Kidney tubule cell (primary cell): Measurements from ENCODE around the gene MAPKBP1.

Source experiments
- DNase-seq: peaks from one replicate; pipeline ENCODE4 v3.0.0-alpha.2; 2018; ENCODE audit warnings: low spot score

Gene MAPKBP1

GRCh38 chr15:41809526-41810220 is 35.4 kb downstream of the MAPKBP1 start:
- DNase-seq: no peak

- no peak for DNase-seq
Observed at GRCh38 chr15:41810651-41811431, 36.6 kb downstream of the MAPKBP1 start.

- DNase-seq: peak; percentile 83
Observed at GRCh38 chr15:41811432-41812195, 37.3 kb downstream of the MAPKBP1 start.

GRCh38 chr15:41812820-41813375 is 38.6 kb downstream of the MAPKBP1 start:
- no peak for DNase-seq

- no peak for DNase-seq
Observed at GRCh38 chr15:41813426-41813825, 39.1 kb downstream of the MAPKBP1 start.

GRCh38 chr15:41814534-41814933 is 40.2 kb downstream of the MAPKBP1 start:
- DNase-seq: no peak

GRCh38 chr15:41816788-41817187 is 42.5 kb downstream of the MAPKBP1 start:
- DNase-seq: no peak

- no peak for DNase-seq
Observed at GRCh38 chr15:41817327-41817726, 43.0 kb downstream of the MAPKBP1 start.

- no peak for DNase-seq
Observed at GRCh38 chr15:41817781-41818180, 43.5 kb downstream of the MAPKBP1 start.

- no peak for DNase-seq
Observed at GRCh38 chr15:41819455-41820050, 45.3 kb downstream of the MAPKBP1 start.

- no peak for DNase-seq
Observed at GRCh38 chr15:41820791-41821423, 46.6 kb downstream of the MAPKBP1 start.

GRCh38 chr15:41821831-41822230 is 47.5 kb downstream of the MAPKBP1 start:
- no peak for DNase-seq

- DNase-seq: no peak
Observed at GRCh38 chr15:41822471-41822870, 48.2 kb downstream of the MAPKBP1 start.

GRCh38 chr15:41822957-41823356 is 48.7 kb downstream of the MAPKBP1 start:
- DNase-seq: no peak

GRCh38 chr15:41823502-41823901 is 49.2 kb downstream of the MAPKBP1 start:
- no peak for DNase-seq

- no peak for DNase-seq
Observed at GRCh38 chr15:41824062-41824745, 49.9 kb downstream of the MAPKBP1 start.

GRCh38 chr15:41825145-41825544 is 50.9 kb downstream of the MAPKBP1 start:
- DNase-seq: no peak

GRCh38 chr15:41825572-41826535 is 51.6 kb downstream of the MAPKBP1 start:
- DNase-seq: no peak

GRCh38 chr15:41827290-41827879 is 53.1 kb downstream of the MAPKBP1 start:
- no peak for DNase-seq
